Chondrocyte (in vitro differentiated cells): ENCODE measurements around the gene FOXP1. TPM values are rescaled to one million over a fixed set of nuclear protein-coding genes. Genes with fewer than 3 reads are reported as not detected.
A peak's percentile ranks its signal among the peaks of the same experiment; 100 is the strongest.

Experiments used
- DNase-seq: peaks from one replicate; pipeline ENCODE4 v3.0.0; 2021; ENCODE audit warnings: mixed read lengths, low spot score
- H3K27ac Mint-ChIP-seq: one replicate; pipeline ENCODE4 v1.8.0; 2021; ENCODE audit warnings: mild to moderate bottlenecking, moderate library complexity, mixed read lengths; ENCODE audit not compliant: unreplicated experiment
- H3K27me3 Mint-ChIP-seq: 2 replicates; pipeline ENCODE4 v1.8.0; 2021; ENCODE audit warnings: low read depth, mixed read lengths
- H3K36me3 Mint-ChIP-seq: 2 replicates; pipeline ENCODE4 v1.8.0; 2021; ENCODE audit warnings: low read depth, mixed read lengths
- H3K4me1 Mint-ChIP-seq: 2 replicates; pipeline ENCODE4 v1.8.0; 2021; ENCODE audit warnings: low read depth, mild to moderate bottlenecking, mixed read lengths
- H3K4me3 Mint-ChIP-seq: one replicate; pipeline ENCODE4 v1.8.0; 2021; ENCODE audit warnings: mild to moderate bottlenecking, moderate library complexity, mixed read lengths; ENCODE audit not compliant: unreplicated experiment
- H3K9me3 Mint-ChIP-seq: 2 replicates; pipeline ENCODE4 v1.8.0; 2021; ENCODE audit warnings: low read depth, mixed read lengths
- total RNA-seq: library from RNA; stranded (reverse); gene quantifications from 3 replicates; pipeline ENCODE4 v1.2.1, GENCODE V29; 2021
- TF ChIP-seq, protein P1 (sequence below): fragments of 200-600 bp; sonication (generic); IDR thresholded peaks from 2 replicates; pipeline ENCODE4 v1.5.0; 2021; ENCODE audit warnings: antibody characterized with exemption, mild to moderate bottlenecking, moderate library complexity

FOXP1 gene
- total RNA-seq, 1 donor from 2014 or later = 206 TPM

DNA sequence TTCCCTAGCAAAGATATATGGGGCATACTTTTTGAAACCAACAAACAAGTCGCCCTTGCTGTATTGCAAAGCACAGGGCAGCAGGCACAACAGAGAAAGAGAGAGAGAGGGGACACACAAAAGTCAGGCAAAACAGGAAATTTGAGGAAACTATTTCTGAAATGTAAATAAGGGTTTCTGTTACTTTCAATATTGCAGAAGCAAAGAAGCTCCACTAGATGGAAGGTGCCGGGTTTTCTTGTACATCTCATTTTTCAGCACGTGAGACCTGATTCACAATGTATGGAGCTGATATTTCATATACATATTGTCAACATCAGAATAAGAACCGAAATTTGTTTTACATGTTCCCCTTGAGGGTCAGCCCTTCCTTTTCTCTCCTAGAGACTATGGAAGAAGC is 127.4 kb downstream of the FOXP1 start:
- H3K27ac Mint-ChIP-seq = peak overlapping the region; percentile 78
- H3K36me3 Mint-ChIP-seq = peaks cover 1% of the 10 kb centered on the region
- H3K4me3 Mint-ChIP-seq = no peak overlapping the region
- no peaks in the 10 kb centered on the region for H3K27me3 Mint-ChIP-seq
- TF ChIP-seq, protein P1, sequence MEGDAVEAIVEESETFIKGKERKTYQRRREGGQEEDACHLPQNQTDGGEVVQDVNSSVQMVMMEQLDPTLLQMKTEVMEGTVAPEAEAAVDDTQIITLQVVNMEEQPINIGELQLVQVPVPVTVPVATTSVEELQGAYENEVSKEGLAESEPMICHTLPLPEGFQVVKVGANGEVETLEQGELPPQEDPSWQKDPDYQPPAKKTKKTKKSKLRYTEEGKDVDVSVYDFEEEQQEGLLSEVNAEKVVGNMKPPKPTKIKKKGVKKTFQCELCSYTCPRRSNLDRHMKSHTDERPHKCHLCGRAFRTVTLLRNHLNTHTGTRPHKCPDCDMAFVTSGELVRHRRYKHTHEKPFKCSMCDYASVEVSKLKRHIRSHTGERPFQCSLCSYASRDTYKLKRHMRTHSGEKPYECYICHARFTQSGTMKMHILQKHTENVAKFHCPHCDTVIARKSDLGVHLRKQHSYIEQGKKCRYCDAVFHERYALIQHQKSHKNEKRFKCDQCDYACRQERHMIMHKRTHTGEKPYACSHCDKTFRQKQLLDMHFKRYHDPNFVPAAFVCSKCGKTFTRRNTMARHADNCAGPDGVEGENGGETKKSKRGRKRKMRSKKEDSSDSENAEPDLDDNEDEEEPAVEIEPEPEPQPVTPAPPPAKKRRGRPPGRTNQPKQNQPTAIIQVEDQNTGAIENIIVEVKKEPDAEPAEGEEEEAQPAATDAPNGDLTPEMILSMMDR = peak; percentile 70
- no peak for DNase-seq
- H3K9me3 Mint-ChIP-seq = no peaks in the 10 kb centered on the region
- peaks cover 66% of the 10 kb centered on the region for H3K4me1 Mint-ChIP-seq

DNA sequence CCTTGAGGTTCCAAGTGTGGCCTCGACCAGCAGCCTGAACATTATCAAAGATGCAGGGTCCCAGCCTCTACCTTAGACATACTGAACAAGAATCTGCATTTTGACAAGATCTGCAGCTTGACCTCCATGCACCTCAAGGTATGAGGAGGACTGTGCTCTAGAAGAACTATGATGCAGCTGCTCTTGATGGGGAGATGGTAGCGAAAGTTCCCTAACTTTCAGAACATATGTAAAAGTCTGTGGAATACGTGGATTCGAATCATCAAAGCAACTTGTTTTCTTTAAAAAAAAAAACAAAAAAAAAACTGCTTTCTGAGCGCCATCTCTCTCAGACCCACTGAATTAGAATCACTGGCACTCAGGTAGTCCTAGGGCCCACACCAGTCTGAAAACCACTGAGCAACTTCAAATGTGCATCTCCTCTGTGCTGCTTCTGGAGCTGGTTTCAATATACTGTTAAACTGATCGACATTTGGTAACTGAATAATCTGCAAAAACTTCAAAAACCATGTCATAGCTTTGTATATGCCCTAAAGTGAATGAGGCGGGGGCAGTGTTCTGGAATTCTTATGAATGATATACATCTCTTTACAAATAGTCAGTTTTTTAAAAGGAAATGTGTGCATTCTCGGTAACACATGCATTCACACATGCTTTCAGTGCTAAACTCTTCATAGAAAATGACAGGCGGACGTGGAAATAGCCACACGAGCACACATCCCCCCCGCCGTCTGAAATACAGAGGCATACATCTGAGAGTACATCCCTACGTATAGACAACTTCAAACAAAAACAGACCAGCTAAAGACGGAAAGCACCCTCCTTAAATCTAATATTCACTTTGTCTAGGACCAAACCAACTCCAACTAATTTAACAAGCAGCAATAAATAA is 128.8 kb downstream of the FOXP1 start:
- Mint-ChIP-seq H3K4me3 (no peak overlapping the region), H3K9me3 (no peaks in the 10 kb centered on the region), H3K36me3 (peaks cover 1% of the 10 kb centered on the region), H3K27ac (peak overlapping the region; percentile 46), H3K4me1 (peaks cover 66% of the 10 kb centered on the region), H3K27me3 (no peaks in the 10 kb centered on the region)
- no peak for DNase-seq
- TF ChIP-seq, protein P1 = no peak

DNA sequence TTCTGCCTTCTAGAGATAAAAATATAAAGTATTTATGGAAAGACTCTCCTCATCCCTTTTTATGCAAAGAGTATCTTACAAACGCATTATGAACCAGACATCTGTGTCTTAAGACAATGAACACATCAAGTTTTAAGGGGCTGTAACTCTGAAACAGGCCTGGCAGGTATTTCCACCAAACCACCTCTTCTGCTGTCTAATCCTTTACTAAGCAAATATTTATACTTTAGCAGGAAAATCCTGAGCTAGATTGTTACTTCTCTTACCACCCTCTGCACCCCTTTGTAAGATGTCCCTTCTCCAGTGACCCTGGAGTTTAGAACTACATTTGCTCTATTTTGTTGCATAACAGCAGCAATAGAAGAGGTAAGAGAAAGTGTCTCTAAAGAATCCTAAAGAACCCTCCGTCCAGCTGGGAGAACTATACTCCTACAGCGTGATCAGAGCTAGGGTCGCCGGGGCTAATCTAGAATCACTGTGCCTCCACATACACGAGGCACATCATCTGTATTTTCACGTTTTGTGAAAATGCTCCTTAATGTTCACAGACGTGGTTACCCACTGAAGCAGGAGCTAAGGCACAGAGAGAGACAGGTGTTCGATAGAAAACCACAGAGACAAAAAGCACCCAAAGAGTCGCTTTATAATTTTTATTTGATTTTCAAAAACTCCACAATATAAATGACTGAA is 129.6 kb downstream of the FOXP1 start:
- no peak for DNase-seq
- Mint-ChIP-seq H3K4me1 (peaks cover 66% of the 10 kb centered on the region), H3K36me3 (peaks cover 1% of the 10 kb centered on the region), H3K27ac (no peak overlapping the region), H3K27me3 (no peaks in the 10 kb centered on the region), H3K9me3 (no peaks in the 10 kb centered on the region), H3K4me3 (no peak overlapping the region)
- TF ChIP-seq, protein P1 = no peak

DNA sequence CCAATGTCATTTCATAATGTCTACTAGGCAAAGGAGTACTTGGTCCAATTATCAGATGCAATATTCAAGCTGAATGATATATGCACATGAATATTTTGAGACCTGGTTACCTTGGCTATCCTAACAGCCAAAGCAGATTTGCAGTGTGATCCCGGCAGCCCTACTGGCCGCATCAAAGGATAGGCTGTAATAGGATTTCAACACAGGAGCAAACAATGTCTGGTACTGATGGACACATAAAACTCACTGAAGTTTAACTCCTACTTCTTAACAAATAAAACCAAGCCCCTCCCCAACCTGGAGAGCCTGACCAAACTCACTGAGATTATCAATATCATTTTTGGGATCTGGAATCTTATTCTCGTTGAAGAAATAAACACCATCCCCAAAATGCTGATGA is 130.2 kb downstream of the FOXP1 start:
- TF ChIP-seq, protein P1 = no peak
- H3K9me3 Mint-ChIP-seq = no peaks in the 10 kb centered on the region
- H3K27ac Mint-ChIP-seq = no peak overlapping the region
- peaks cover 1% of the 10 kb centered on the region for H3K36me3 Mint-ChIP-seq
- no peaks in the 10 kb centered on the region for H3K27me3 Mint-ChIP-seq
- no peak for DNase-seq
- H3K4me1 Mint-ChIP-seq = peaks cover 66% of the 10 kb centered on the region
- H3K4me3 Mint-ChIP-seq = no peak overlapping the region

DNA sequence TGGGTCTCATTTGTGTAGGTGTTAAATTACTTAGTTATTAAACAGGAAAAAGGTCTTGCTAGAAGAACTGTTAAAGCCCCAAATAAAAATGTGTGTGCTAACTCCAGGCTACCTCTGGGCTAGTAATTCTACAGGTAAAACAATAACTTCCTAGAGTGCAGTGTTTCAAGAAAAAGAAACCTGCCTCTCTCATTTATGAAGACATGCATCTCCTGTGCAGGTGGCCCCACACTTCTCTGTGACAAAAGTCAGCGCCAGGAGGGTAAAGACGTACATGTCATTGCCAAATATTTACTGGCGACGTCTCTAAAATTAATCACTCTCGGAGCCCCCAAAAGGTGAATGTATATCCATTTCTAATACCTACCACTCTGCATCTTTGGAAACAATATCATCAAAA is 131.7 kb downstream of the FOXP1 start:
- Mint-ChIP-seq H3K27me3 (no peaks in the 10 kb centered on the region), H3K27ac (no peak overlapping the region), H3K4me1 (peaks cover 68% of the 10 kb centered on the region), H3K36me3 (peaks cover 1% of the 10 kb centered on the region), H3K9me3 (no peaks in the 10 kb centered on the region), H3K4me3 (no peak overlapping the region)
- no peak for DNase-seq
- TF ChIP-seq, protein P1 = no peak
